ENCODE measurements around the gene IMP3.
A peak's percentile ranks its signal among the peaks of the same experiment; 100 is the strongest.
"Not testable (repeated sequence)": the region's sequence is repeated elsewhere in the genome, so short reads cannot be mapped to it uniquely, and the experiment has no call there.

The IMP3 gene

DNA sequence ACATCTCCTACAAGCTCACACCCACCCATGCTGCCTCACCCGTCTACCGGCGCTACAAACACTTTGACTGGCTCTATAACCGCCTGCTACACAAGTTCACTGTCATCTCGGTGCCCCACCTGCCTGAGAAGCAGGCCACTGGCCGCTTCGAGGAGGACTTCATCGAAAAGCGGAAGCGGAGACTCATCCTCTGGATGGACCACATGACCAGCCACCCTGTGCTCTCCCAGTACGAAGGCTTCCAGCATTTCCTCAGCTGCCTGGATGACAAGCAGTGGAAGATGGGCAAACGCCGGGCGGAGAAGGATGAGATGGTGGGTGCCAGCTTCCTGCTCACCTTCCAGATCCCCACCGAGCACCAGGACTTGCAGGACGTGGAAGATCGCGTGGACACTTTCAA lies 9.8 kb upstream of the IMP3 start:
- no peak for DNase-seq

DNA sequence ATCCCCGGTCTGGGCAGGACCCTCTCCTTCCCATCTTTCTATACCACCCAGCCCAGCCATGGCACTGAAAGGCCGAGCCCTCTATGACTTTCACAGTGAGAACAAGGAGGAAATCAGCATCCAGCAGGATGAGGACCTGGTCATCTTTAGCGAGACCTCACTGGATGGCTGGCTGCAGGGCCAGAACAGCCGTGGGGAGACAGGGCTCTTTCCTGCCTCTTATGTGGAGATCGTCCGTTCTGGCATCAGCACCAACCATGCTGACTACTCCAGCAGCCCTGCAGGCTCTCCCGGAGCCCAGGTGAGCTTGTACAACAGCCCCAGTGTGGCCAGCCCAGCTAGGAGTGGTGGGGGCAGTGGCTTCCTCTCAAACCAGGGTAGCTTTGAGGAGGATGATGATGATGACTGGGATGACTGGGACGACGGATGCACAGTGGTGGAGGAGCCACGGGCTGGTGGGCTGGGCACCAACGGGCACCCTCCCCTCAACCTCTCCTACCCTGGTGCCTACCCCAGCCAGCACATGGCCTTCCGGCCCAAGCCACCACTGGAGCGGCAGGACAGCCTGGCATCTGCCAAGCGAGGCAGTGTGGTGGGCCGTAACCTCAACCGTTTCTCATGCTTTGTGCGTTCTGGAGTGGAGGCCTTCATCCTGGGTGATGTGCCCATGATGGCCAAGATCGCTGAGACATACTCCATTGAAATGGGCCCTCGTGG lies 9.2 kb upstream of the IMP3 start:
- DNase-seq, result no peak

DNA sequence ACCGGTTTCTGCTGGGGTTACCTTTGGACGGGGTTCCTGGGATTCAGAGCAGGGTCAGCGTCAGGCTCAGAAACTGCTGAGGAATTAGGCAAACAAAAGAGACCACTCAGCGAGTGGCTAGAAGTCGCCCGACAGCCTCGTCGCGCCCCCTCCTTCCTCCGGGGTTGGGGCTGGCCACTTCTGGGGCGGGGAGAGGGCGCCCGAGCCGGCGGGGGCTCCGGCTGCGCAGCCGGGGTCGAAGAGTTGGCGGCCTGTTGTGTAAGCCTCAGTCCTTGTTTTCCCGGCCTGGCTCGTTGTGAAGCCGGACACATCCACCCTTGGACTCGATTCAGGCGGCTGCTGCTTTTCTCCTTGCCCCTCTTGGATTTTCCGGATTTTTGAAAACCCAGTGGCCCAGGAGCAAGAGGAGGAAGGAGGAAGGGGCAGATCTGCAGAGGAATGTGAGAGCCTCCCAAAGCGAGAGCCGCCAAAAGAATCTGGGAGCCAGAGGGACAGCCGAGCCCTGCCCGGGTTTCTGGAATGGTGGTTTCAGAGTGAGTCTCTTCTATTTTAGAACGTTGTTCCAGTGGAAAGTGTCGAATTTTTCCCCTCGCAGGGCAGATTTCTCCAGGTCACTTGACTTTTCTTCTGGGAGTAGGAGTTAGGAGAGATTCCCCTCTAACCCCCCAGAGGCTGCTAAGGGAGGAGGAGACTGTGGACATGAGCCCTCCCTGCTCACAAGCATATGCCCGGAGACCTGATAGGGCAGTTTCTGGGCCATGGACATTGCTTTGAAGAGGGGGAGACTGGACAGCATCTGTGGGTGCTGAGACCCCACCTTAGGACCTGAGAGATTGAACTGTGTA lies 8.4 kb upstream of the IMP3 start:
- no peak for DNase-seq

DNA sequence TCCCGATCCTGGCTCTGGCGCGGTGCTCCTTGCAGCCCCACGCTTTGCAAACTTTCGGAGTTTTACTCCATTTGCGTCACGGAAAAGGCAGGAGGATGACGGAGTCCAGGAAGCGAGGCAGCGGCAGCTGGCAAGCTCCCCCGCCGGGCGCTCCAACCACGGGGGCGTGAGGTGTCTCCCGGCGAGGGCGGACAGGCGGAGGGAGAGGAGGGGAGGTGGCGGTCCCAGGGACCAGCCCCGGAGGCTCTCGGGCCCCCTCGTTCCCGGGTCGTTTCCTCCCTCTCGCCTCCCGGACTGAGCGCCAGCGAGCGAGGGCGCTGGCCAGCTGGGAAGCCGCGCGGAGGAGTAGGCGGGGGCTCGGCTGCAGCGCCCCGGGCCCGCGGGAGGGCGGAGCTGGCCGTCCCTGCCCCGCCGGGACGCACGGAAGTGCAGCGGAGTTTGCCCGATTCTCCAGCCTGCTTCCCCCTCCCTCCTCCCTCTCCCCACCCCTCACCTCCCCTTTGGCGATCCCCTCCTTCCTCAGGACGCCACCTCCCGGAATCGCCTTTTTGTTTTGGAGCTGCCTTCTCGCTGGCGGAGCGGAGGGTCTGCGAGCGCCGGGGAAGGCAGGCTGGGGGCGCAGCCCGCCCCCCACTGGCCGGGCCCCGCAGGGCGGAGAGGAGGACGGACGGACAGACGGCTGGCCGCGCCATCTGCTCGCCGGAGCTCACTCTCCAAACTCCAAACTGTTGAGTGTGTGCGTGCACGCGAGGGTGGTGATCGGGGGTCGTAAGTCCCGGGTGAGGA lies 7.5 kb upstream of the IMP3 start, which contains the start of gene SNX33:
Gene SNX33 (plus strand): TSS at position 543 of the 786 bp plus-strand sequence. CDS start 1,191 bp downstream, outside the sequence.
- DNase-seq, result peak; percentile 46

DNA sequence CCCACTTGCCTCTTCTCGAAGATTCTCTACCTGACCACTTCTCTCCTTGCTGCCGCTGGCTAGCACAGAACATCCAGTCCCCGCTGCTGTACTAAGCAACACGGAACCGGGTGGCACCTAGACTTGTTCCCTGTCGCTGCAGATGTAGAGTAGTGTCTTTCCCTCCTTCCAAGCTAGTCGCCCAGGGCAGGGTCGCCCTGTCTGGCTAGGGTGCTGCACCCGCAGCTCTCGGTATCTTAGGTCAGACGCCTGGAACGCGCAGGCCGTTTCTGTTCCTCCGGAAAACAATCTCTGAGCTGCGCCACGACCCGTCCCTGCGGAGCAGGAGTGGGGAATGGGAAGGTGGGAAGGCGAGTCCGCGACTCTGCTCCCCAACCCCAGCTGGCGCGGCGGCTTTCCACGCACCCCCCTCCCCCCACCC lies 6.9 kb upstream of the IMP3 start:
- DNase-seq, result no peak

DNA sequence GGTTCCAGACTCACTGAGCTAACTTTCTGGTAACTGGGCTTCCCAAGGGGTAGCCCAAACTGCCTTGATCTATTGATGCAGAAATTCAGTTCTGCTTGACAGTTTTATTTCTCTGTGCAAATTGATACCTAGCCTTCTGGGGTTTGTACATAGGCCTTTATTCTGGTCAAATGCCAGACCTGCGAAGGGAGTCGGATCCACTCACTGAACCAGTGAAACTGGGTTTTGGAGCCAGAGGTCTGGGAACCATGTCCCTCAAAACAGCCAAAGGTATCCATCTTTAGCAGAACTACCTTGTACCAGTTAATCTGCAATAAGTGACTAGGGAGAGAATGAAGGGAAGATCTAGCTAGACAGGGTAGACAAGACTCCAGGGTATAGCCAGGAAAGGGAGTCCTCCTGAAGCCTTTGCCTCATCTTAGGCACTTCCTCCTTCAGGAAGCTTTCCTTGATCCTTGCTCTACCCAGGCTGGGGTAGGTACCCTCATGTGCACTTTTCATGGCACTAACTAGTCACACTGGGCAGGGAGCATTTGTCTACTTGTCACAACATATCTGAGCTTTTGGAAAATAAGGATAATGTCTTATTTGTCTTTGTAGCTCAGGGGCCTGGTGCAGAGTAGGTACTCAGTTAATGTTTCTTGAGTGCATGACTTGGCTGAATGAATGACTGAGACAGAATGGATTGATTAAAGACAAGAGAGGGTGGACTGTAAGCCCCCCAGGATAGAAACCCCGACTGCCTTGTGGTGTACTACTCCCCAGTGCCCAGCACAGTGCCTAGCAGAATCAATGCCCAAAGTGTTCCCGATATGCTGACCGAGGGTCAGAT lies 6.3 kb upstream of the IMP3 start:
- DNase-seq, result no peak

DNA sequence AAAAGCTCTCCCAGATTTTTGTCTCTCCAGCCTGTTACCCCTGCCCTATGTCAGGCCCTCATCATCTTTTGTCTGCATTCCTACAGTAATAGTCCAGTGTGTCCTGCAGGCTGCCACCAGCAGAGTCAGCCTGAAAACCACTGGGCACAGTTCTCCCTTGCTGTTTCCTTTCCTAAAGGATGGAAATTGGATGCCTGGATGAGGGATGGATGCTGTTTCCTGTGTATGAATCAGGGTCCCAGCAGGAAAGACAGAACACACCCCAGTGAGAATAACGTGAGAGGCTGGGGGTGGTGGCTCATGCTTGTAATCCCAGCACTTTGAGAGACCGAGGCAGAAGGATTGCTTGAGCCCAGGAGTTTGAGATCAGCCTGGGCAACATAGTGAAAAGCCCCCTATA lies 4.4 kb upstream of the IMP3 start:
- no peak for DNase-seq

DNA sequence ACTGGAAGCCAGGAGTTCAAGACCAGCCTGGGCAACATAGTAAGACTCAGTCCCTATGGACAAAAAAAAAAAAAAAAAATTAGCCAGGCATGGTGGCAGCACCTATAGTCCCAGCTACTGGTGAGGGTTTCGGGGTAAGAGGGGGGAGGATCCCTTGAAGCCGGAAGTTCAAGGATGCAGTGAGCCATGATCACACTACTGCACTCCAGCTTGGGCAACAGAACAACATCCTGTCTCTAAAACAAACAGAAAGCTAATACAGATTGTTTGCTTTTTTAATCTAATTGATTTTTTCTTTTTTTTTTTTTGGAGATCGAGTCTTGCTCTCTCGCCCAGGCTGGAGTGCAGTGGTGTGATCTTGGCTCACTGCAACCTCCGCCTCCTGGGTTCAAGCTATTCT lies 1.6 kb upstream of the IMP3 start:
- no peak for DNase-seq

DNA sequence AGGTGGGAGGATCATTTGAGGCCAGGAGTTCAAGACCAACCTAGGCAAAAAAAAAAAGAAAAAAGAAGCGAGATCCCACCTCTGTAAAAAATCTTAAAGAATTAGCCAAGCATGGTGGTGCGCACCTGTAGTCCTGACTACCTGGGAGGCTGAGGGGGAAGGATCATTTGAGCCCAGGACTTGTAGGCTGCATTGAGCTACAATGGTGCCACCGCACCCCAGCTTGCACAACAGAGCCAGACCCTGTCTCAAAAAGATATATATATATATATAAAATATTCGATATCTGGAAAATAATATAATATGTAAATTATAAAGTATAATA lies 1.1 kb upstream of the IMP3 start:
- no peak for DNase-seq

DNA sequence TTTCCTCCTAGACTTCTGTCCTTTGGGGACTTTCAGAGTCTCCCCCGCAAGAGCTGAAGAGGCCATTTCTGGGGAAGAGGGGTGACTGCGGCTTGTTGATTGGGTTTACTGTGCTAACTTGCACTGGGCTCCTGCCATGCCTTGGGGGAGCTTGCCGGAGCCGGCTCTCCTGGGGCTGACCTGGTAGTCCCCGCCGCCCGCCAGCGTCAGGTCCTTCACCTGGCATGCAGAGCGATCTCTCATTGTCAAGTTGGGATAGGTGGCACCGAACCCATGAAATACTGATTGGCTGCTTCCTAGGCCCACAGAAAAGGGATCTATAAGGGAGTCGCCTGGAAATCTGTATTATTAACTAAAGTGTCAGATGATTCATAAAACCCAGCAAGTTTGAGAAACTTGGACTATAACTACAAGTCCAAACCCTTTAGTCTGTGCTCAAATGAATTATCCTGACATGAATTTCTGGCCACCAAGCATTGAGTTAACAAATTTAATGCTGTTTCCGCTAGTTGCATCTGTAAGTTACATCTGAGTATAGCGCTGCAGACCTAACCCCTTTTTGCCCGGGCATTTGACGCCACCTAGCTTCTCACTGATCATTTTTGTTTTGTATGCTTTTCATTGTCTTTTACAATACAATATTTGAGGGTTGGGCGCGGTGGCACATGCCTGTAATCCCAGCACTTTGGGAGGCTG lies 607 bp upstream of the IMP3 start:
- DNase-seq, result peak; percentile 72

DNA sequence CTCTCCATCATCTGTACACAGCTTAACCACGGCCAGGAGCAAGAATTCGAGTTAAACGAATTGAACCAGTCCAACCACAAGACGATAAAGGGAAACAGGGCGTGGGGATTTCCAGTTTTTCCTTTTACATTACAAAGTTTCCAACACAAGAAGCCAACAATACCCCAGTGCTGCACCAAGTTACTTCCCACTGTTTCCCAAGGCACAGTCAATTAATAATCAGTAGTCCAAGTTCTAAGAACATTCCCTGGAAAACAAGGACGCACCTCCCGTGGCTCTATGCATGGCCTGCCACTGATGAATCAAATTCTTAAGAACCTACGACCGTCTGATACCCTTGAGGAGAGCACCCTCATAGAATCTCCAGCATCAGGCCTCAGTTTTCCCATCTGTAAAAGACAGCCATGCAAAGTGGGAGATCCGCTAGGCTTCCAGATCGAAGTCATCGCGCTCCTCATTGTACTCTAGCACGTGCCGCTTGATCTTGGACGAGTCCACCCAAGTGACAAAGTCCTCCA lies 774 bp downstream of the IMP3 start:
- peak; percentile 13 for DNase-seq

DNA sequence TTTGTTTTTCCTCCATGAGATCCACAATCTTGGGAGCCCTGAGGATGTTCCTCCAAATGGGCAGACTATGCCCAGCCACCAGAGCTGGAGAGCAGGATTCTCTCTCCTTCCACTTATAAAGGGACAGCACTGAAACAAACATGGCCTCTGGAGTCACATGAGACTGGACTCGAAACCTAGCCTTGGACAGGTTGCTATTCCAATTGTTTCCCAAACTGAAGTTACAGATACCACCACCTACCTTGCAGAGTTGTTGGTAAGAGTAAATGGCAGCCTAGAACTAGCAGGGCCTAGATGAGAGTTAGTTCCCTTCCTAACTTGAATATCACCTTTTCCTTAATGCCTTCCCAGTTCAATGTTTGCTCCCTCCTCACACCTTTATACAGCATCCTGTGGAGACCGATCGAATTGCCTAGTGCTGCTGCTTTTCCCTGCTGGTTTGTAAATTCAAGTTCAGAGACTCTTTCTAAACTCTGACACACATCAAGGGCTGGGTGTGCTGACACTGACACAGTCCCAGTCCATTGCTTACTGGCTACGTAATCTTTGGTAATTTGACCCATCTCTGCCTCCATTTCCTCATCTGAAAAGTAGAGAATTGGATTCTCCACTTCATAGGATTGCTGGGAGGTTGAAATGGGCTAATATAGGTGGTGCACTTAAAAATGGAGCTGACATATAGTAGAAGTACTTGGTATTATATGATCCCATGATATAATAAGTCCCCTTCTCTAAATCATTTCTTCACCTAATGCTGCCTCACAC lies 2.6 kb downstream of the IMP3 start:
- no peak for DNase-seq

DNA sequence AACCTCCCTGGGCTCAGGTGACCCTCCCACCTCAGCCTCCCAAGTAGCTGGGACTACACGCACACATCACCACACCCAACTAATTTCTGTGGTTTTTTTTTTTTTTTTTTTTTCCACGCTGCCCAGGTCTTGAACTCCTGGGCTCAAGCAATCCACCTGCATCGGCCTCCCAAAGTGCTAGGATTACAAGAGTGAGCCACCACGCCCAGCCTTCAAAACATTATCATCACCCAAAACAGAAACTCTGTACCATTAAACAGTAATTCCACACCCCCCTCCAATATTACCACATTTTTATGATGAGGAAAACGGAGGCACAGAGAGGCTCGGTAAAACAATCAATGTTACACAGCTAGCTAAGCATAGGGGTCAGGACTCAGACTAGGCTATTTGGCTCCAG lies 4.0 kb downstream of the IMP3 start:
- no peak for DNase-seq

DNA sequence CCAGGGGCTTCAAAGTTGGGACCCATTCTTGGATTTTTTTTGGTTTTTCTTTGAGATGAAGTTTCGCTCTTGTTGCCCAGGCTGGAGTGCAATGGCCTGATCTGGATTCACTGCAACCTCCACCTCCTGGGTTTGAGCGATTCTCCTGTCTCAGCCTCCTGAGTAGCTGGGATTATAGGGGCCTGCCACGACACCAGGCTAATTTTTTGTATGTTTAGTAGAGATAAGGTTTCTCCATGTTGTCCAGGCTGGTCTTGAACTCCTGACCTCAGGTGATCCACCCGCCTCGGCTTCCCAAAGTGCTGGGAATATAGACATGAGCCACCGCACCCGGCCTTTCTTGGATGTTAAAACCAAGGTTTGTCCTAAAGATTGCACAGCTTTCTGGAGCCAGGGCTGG lies 6.1 kb downstream of the IMP3 start:
- DNase-seq, result not testable (repeated sequence)

DNA sequence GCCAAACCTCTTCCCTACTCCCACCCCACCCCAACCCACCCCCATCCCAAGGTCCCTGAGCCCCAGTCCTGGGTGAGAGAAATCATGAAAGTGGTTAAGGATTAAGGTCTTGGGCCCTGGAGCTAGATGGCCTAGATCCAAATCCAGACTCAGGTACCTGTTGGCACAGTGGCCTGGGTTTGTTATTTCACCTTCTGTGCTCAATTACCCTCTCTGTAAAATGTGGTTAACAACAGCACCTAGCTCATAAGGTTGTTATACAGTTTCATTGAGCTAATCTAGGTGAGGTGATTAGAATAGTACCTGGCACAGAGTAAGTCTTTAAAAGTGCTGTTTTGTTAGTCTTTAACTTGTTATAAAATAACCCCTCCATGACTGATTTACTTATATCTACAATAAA lies 8.1 kb downstream of the IMP3 start:
- no peak for DNase-seq

DNA sequence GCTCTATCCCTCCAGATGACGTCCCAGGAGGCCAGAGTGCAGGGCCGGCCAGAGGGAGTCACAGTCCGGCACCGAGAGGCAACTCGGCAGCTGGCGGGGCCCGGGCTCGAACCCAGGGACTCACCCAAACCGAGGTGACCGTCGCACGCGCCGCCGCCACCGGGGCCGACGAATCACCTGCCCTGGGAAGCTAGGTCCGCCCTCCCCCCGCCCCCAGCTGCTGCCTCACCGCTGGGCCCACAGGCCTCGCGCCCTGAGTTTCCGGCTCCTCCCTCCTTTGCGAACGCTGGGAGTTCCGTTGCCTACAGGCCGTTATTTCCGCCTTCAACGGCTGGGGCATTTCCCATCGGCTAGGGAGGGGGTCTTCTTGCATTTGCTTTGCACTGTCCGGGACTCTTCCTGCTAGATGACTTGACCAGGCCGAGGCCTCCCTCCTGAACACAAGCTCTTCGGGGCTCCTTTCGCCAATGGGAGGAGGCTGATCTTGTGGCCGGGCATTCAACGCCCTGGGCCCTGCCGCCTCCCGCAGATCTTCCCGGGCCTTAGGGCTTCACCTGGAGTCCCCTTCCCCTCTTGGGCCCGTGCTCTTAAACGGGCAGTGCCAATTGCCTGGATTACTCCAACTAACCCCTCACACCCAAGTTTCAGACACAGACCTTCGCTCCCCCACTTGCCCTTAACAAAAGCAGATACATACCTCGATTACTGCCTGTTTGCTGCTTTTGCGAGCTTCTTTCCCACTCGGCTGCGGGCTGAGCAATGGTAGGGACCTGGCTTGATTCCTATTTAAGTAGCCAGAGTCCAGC lies 14.3 kb downstream of the IMP3 start, which contains the start of gene SNUPN:
Gene SNUPN (minus strand): TSS at position 184 of the 806 bp plus-strand sequence. CDS start 4,674 bp downstream, outside the sequence.
- DNase-seq, result peak; percentile 92

DNA sequence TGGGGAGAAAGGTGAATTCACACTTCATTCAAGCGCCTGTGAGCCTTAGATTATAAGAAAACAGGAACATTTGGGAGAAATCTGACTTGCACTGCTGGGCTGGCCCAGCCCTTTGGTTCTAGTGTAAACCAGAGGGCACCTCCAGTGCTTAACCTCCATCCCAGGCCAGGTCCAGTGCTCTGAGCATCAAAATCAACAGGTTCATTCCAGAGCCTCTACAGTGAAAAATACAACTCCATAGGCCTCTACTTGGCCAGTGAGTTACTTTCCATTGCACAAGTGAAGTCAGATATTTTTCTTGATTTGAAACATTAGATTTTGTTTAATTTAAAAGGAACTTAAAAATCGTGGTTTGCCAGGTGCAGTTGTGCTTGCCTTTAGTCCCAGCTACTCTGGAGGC lies 17.5 kb downstream of the IMP3 start:
- no peak for DNase-seq

DNA sequence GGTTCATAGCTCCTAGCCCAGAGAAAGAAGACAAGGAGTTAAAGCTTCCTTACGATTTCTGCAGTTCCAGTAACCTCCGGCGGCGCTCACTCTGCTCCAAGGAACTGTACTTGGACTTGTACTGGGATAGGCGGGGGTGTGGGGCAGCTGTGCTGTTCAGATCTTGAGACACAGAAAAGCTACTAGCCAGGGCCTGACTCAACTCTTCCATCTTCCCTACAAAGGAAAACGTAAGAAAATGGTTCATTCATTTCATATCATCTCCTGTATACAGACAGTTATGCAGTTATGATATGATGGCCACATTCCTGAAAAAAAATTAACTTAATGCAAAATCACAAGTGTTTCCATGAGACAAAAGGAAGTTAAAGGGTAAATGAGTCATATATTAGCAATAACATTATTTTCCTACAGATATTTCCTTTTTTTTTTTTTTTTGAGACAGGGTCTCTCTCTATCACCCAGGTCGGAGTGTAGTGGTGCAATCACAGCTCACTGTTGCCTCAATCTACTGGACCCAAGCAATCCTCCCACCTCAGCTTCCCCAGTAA lies 19.1 kb downstream of the IMP3 start:
- no peak for DNase-seq

DNA sequence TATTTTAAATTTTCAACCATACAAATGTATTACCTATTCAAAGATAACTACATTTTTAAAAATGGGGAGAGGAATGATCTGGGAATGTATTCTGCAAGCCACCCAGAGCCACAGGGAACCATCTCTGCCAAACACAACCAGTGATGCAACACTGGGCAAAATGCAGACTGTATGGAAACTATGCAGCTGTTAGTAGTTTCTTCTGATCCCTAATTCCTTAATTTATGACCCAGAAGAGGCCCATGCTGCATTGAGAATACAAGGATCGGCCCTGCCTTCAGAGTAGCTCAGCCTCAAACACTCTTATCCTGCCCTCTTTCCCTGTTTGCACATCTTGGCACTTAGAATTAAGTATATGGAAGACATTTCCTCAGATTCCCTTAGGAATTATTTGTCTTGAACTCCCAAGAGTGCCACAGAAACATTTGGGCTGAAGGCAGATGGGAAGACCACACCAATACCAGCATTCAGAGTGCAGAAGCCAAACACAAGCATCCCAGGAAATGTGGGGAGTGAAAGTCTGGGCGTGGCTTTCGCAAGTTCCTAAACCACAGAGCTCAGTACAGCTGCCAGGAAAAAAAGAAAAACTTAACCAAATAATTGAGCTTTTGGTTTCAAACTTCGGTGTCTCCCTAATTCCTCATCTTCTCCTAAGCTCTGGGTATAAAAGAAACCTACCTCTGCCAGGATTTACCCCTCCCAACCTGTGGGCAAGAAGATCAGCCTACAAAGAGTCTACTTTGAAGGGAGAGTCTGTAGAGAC lies 19.8 kb downstream of the IMP3 start:
- no peak for DNase-seq
